ENCODE measurements around the gene TCHHL1.
A peak's percentile ranks its signal among the peaks of the same experiment; 100 is the strongest.

TCHHL1 gene

GRCh38 chr1:152053375-152053774 is 35.5 kb downstream of the TCHHL1 start:
- Histone ChIP-seq H3K36me3 (ENCODE audit: low read depth) (no peaks in the 10 kb centered on the region), H3K4me3 (ENCODE audit: severe bottlenecking) (no peak overlapping the region), H3K9me3 (ENCODE audit: severe bottlenecking) (no peaks in the 10 kb centered on the region), H3K4me1 (ENCODE audit: insufficient read depth, poor library complexity, severe bottlenecking) (peaks cover 32% of the 10 kb centered on the region), H3K27me3 (ENCODE audit: insufficient read depth, poor library complexity, severe bottlenecking) (no peaks in the 10 kb centered on the region), H3K27ac (ENCODE audit: poor library complexity, severe bottlenecking) (no peak overlapping the region)
- DNase-seq (ENCODE audit: low spot score) (no peak), ATAC-seq (ENCODE audit: low read depth) (no peak)
- no peak for TF ChIP-seq CTCF (IDR thresholded peaks at IDR 0.05; ENCODE audit: poor library complexity, severe bottlenecking)

GRCh38 chr1:152052606-152053005 is 36.3 kb downstream of the TCHHL1 start:
- peaks cover 32% of the 10 kb centered on the region for H3K4me1 ChIP-seq (ENCODE audit: insufficient read depth, poor library complexity, severe bottlenecking)
- no peak overlapping the region for H3K4me3 ChIP-seq (ENCODE audit: severe bottlenecking)
- DNase-seq (ENCODE audit: low spot score), result peak; percentile 78
- H3K27ac ChIP-seq (ENCODE audit: poor library complexity, severe bottlenecking), result no peak overlapping the region
- peak; percentile 93 for TF ChIP-seq CTCF (IDR thresholded peaks at IDR 0.05; ENCODE audit: poor library complexity, severe bottlenecking)
- H3K36me3 ChIP-seq (ENCODE audit: low read depth), result no peaks in the 10 kb centered on the region
- ATAC-seq (ENCODE audit: low read depth), result peak; percentile 12; the same call in 1 of the 3 replicates
- H3K27me3 ChIP-seq (ENCODE audit: insufficient read depth, poor library complexity, severe bottlenecking), result no peaks in the 10 kb centered on the region
- no peaks in the 10 kb centered on the region for H3K9me3 ChIP-seq (ENCODE audit: severe bottlenecking)

- peak; percentile 35 for TF ChIP-seq CTCF (IDR thresholded peaks at IDR 0.05; ENCODE audit: poor library complexity, severe bottlenecking)
- Histone ChIP-seq H3K36me3 (ENCODE audit: low read depth) (no peaks in the 10 kb centered on the region), H3K27me3 (ENCODE audit: insufficient read depth, poor library complexity, severe bottlenecking) (no peaks in the 10 kb centered on the region), H3K9me3 (ENCODE audit: severe bottlenecking) (no peaks in the 10 kb centered on the region), H3K4me3 (ENCODE audit: severe bottlenecking) (no peak overlapping the region), H3K4me1 (ENCODE audit: insufficient read depth, poor library complexity, severe bottlenecking) (peaks cover 46% of the 10 kb centered on the region), H3K27ac (ENCODE audit: poor library complexity, severe bottlenecking) (peak overlapping the region; percentile 98)
- ATAC-seq (ENCODE audit: low read depth) (peak; percentile 10; the same call in 2 of the 3 replicates), DNase-seq (ENCODE audit: low spot score) (no peak)
These were observed 37.8 kb downstream of the TCHHL1 start for GRCh38 chr1:152050886-152051675.

GRCh38 chr1:152049291-152050083 is 39.4 kb downstream of the TCHHL1 start:
- H3K4me1 ChIP-seq (ENCODE audit: insufficient read depth, poor library complexity, severe bottlenecking), result peaks cover 46% of the 10 kb centered on the region

More at GRCh38 chr1:152049291-152050083, 39.4 kb downstream of the TCHHL1 start:
- H3K36me3 ChIP-seq (ENCODE audit: low read depth), result no peaks in the 10 kb centered on the region
- ATAC-seq (ENCODE audit: low read depth) (no peak), DNase-seq (ENCODE audit: low spot score) (no peak)
- no peak overlapping the region for H3K4me3 ChIP-seq (ENCODE audit: severe bottlenecking)
- TF ChIP-seq CTCF (IDR thresholded peaks at IDR 0.05; ENCODE audit: poor library complexity, severe bottlenecking), result no peak
- H3K27ac ChIP-seq (ENCODE audit: poor library complexity, severe bottlenecking), result peak overlapping the region; percentile 98
- no peaks in the 10 kb centered on the region for H3K27me3 ChIP-seq (ENCODE audit: insufficient read depth, poor library complexity, severe bottlenecking)
- H3K9me3 ChIP-seq (ENCODE audit: severe bottlenecking), result no peaks in the 10 kb centered on the region

All from RWPE2 (cell line).